ENCODE measurements around the gene PRKCQ.
A peak's percentile ranks its signal among the peaks of the same experiment; 100 is the strongest.
"Not testable (repeated sequence)": the region's sequence is repeated elsewhere in the genome, so short reads cannot be mapped to it uniquely, and the experiment has no call there.

The PRKCQ gene

DNA sequence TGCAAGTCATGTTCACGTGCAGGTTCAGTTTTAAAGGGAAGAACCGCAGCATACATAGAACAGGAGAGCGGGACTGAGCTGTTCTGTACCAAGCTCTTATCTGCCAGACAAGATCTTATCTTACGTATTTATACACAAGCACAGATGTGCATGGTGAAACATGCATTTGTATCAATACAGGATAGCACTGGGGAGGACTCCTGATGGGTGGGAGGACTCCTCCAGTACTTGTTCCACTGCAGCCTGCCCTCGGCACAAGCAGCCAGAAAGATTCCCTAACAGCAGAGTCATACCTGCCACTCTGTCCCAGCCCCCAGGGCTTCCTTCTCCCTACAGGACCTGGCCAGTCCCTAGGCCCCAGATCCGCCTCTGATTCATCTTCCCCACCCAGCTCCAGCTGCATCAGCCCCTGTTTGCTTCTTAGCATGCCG, 13.2 kb upstream of the PRKCQ start:
- no peak for DNase-seq

DNA sequence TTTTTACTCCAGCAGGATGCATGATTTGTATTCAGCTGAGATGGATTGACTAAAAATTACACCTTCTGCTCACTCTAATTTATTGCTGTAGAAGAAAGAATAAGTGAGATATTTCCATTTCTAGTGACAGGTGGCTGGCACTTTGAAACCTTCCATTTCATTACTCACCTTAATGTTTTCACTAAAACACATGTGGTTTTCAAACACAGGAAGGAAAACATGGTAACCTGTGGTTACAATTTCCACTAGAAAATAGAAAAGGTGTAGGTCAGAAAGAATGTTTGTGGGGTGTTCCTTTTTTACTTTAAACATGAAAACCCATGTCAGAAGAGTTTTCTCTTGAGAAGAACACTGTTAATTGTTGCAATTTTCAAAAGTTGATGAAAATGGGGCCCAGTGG, 12.0 kb upstream of the PRKCQ start:
- DNase-seq: no peak

DNA sequence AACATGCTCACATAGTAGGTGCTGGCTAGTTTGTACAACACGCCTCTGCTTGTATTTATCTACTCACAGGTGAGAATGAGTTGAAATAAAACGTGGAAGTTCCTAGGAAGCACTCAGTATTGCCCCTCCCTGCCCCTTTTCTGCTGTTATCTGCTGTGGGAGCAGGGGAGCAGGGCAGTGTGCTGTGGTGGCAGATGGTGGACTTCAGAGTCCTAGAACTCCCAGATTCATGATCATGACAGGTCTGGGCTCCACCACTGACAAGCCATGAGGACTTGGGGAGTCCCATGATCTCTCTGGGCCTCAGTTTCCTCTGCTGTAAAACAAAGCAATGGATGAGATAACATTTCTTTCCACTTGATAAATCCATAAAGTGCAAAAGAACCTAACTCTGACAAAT, 11.6 kb upstream of the PRKCQ start:
- DNase-seq: no peak

DNA sequence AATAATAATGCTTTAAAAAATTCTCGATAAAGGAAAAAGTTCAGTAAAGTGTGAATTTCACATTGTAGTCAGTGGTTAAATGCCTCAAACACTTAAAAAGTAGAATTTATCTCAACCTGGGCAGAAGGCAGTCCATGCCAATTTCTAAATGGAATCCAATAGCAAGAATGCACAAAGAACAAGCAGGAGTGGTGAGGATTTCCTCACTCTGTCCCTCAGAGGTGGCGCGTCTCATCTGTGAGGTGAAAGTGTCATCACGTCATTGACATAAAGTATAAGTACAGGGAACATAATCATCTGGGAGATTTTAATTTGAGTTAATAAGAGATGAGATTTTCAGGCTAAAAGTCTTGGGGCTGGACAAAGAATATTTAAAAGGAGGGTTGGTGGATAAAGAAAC, 10.0 kb upstream of the PRKCQ start:
- no peak for DNase-seq

DNA sequence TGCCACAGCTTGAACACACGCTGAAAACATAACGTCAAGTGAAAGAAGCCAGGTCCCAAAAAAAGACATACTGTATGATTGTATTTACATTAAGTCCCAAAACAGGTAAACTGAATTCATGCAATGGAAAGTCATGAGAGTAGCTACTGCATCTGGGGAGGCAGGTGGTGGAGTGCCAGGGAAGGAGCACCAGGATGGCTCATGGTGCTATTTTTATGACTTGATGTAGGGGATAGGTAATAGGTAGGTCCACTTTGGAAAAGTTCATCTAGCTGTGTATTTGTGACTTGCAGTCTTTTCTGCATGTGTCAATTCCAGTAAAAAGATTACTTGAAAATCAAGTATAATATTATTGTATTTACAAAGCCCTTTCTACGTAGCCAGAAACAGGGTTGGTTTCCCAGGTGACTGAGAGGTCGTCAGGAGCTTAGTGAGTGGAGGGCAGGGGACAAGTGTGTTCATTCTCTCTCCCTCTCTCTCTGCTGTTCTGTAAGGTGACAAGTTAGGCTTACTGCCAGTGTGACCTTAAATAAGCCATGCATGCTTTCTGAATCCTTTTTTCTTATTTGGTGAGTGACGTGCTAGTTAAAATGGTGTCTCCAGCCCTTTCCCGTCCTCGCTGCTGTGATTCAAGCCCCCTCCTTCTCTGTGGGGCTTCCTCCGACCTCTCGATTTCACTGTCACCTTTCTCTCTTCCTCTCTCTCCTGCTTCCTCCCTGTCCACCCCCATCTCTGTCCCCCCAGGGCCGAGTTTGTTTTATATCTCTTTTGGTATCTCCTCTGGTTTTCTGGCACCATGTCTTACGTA, 9.4 kb upstream of the PRKCQ start:
- no peak for DNase-seq

DNA sequence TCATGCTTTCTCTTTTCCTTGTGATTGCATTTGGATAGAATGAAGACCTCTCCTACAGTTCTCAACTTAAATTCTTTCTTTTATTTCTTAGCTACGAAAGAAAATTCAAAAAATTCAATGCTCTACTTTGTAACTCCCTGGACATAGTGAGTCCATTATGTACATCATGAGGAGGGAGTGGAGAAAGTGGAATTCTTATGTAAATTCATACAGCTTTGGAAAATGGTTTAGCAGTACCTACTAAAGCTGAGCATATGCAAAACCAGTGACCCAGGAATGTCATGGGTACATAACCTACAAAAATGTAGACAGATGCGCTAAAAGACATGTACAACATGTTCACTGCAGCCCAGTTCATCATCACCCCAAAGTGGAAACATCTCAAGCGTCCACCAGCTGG, 8.8 kb upstream of the PRKCQ start:
- no peak for DNase-seq

DNA sequence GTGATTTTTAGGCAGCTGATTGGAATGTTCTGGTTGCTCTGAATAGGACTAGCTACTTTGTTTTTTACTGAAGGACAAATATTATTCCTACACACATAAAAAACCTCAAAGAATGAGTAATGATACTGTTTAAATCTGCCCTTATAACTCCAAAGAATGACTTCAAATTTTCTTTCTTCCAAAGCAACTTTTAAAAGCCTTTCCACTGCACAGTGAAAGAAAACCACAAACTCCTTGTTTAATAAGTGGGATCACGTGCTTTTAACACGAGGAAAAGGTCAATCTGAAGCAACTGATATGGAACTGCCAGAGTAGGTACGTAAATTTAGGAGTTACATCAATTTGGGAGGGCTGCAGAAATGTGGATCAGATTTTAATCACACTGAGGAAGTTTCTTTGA, 8.0 kb upstream of the PRKCQ start:
- DNase-seq: no peak

DNA sequence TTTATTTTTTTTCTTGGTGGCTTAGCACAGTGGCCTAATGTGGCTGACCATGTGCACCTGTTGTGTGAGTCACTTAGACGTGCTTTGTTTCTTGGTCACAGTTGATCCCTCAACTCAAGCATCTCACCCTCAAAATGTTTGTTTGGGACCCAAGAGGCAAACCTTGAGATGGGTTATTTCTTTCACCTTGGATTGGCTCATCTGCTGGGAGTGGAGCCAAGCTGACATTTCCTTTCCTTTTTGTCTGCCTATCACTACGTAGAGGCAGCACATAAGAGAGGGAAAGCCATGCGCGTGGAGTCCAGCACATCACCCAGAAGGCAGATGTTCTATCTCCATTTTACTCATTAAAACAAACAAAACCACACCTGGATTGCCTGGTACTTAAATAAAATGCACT, 6.4 kb upstream of the PRKCQ start:
- DNase-seq: no peak

DNA sequence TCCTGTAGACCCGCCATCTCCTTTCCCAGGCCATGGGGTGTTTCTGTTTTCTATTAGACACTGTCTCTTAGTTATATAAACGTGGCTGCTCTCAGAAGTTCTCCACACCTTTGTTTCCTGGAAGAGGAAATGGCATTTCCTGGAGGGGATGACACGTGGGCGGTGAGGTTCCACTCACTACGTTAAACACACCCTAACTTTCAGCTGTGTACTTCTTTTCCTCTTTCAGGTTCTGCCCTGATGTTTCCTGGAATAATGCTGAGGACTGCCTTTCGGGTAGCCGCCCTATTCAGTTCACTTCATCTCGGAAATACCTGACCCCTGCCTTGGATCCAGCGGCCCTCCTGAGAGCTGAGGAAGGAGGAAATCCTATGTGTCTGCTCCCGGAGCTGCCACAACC, 3.4 kb upstream of the PRKCQ start:
- DNase-seq: no peak

DNA sequence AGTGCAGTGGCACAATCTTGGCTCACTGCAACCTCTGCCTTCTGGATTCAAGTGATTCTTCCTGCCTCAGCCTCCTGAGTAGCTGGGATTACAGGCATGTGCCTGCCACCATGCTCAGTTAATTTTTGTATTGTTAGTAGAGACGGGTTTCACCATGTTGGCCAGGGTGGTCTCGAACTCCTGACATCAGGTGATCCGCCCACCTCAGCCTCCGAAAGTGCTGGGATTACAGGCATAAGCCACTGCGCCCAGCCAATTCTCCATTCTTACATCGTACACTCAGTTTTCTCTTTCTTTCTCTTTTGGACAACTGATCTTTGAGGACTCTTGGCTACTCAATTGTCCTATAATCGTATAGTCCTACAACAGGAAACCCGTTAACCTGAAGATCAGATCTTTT, 2.8 kb upstream of the PRKCQ start:
- not testable (repeated sequence) for DNase-seq

DNA sequence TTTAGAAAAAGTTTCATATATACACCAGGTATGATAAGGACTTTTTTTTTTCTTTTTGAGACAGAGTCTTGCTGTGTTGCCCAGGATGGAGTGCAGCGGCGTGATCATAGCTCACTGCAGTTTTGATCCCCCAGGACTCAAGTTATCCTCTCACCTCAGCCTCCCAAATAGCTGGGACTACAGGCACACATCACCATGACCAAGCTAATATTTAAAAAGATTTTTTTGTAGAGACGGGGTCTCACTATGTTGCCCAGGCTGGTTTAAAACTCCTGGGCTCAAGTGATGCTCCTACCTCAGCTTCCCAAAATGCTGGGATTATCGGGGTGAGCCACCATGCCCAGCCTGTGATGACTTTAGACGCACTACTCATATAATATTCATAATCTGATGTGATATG, 2.2 kb upstream of the PRKCQ start:
- DNase-seq: no peak

DNA sequence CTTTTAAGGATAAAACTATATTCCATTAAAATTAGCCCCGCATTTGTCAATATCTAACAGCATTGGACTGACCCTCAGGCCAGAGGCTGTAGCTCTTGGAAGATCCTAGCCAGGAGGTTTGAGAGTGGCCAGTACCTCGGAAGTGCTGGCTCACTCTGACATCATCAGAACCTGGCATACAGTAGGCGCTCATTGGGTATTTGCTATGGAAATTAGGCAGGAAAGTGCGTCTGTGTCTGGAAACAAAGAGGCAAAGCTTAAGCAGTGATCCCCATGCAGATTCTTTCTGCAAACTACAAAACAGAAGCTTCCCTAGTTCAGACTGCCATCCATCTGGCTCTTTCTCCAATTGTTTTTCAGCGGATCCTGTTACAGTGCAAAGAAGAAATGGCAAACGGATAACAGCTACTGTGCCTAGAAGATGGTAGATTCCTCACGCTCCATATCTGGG, 1.7 kb upstream of the PRKCQ start:
- DNase-seq: no peak

DNA sequence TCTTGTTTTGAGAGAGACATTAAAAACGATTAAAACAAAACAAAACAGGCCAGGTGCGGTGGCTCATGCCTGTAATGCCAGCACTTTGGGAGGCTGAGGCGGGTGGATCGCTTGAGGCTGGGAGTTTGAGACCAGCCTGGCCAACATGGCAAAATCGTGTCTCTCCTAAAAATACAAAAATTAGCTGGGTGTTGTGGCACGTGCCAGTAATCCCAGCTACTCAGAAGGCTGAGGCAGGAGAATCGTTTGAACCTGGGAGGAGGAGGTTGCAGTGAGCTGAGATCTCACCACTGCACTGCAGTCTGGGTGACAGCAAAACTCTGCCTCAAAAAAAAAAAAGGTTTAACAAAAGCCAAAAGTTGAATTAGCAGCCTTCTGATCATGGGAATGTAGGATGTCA, 1.1 kb upstream of the PRKCQ start:
- DNase-seq: not testable (repeated sequence)

DNA sequence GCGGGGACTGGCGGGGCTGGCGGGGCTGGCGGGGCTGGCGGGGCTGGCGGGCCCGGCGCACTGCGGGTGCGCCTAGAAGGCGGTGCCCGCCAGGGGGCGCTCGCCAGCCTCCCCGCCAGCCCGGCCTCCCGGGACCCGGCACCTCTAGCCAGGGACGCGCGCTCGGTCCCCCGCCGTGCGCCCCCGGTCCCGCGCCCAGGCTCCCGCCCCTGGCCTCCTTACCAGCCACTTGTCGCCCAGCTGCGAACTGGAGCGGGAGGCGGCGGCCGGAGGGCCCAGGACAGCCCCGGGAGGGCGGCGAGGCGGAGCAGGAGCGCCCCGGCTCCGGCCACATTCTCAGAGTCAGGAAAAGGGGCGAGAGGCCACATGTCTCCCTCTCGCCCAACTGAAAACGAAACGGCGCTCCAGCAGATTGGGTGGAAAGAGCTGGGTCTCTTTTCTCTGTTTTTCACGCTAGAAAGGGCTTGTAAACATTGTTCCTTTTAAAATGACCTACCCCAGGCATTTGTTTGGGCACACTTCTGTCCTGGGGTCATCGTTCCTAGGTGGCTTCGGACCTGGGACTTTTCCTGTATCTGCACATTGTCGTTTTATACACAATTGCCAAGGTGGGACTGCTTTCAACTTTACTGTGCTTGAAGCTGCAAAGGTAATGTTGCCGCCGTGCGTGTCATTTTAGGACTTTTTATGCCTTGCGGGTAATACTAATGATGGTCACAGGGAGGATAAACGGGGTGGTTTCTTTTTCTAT, 378 bp upstream of the PRKCQ start:
- DNase-seq: peak; percentile 8 to 33

DNA sequence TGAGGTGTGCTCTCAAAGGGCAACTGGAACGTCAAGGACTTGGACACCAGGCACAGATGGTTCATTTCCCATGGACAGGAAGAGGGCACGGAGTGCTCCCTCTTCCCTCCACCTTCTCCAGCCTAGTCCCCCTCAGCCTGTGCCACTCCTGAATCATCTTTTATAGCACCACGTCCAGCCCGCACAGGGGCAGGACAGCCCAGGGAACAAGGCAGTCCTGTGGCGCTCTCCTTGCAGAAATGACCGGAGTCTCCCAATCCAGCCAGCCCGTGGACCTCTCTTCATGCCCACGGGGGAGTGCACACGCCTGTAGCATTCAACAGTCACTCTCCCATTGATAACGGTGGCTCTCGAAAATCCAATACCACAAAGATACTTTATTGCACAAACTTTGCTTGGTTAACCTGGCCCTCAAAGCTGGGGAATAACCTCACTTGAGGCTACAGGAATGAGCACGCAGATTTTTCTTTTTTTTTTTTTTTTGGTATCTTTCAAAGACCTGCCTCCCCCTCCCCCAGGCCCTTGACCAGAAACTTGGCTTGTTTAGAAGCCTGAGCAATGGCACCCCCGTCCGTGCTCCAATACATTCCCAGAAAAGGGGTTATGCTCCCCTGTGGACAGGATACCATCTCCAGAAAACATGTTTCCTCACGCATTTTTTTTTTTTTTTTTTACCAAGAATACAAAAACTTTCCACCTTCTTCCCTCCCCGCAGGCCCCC, 733 bp downstream of the PRKCQ start:
- DNase-seq: no peak

DNA sequence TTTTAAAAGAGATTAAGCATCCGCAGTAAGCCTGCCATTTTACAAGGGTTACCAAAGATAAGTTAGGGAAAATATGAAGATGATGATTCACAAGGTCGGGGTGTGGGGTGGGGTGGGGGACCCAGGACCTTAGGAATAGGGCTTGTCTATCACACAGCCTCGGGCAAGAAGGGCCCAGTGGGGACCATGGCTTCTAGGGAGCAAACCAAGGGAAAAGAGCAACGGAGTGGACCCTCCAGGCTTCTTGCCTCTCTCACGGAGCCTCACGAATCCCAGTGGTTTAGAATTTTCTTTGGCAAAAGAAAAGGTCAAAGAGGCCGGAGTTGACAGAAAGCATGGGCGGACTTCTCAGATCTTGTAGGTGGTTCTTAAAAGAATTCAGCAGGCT, 1.3 kb downstream of the PRKCQ start:
- DNase-seq: no peak

DNA sequence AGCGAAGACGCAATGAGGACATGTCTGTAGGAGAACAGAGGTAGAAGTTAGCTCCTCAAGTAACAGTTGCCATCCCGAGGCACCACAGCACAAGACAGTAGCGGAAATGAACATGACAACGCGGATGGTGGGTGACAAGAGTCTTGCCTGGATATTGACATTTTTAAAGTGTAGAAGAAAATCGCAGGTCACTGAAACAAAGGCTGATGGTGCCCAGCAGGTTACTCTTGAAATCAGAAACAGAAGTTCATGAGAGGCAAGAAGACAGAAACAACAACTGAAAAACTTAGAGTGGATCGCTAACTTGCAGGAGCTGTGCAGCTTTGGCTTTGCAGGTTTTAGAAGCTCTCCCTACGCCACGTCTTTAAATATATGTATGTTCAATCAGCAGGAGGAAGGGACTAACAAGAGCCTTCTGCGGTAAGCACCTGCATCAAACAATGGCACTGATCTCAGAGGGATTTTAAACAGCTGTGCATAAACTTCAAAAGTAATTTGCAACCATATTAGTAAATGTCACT, 1.8 kb downstream of the PRKCQ start:
- DNase-seq: no peak

DNA sequence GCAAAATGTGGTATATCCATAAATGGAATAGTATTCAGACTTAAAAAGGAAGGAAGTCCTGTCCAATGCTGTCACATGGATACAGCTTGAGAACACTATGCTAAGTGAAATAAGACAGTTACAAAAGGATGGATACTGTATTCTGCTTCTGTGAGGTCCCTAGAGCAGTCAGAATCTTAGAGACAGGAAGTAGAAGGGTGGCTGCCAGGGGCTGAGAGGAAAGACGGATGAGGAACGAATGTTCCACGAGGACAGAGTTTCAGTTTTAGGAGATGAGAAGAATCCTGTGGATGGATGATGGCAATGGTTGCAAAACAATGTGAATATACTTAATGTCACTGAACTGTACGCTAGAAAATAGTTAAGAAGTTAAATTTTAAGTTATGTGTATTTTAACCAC, 3.8 kb downstream of the PRKCQ start:
- DNase-seq: no peak

DNA sequence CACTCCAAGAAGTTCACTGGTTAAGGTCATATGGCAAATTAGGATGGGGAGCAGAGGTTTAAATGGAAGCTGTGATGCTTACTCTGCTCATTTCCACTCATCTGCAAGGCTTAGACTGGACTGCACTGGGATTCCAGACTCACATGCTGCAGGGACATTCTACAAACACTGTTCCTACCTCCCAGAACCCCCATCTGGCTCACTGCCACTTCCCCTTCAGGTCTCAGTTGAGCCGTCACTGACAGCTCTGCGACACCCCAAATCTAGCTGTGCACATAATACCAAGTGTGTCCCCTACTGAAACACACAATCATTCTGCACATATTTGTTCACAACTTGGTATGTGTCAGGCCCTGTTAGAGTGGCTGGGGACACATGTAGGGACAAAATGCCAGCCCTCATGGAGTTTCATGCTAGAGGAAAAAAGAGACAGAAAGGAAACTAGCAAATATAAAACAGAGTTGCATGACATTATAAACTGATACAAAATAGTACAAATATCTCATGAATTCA, 5.4 kb downstream of the PRKCQ start:
- DNase-seq: no peak

DNA sequence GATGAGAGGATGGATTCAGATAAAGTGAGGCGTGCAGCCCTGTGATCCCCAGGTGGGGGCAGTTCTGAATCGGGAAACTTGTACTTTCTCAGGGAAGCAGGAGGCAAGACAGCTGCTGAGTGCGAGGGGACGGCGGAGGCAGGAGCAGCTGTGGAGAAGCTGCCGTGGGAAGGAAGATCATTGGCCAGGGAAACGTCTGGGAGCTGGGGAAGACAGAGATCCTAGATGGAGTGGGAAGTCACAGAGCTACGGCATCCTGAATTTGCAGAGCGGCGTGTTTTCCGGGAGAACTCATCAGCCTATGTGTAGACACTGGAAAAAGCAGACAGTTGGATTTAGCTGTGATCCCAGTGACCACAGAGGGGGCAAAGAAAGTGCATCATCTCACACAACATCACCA, 9.2 kb downstream of the PRKCQ start:
- DNase-seq: no peak

DNA sequence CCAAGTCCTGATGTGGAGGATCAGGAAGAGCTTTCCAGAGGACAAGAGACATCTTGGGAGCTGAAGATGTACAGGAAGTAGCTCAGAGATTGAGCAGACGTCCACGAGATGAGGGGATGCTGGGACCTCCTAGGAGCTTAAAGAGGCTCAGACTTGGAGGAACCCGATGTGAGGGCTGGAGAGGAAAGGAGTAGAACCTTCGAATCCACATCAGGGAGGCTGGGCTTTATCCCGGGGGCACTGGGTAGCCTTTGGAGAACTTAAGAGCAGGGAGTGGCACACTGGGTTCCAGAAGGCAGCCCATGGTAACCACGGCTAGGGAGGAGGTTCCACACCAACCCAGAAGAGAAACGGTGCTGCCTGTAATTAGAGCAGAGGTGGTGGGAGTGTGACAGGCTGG, 10.8 kb downstream of the PRKCQ start:
- no peak for DNase-seq

DNA sequence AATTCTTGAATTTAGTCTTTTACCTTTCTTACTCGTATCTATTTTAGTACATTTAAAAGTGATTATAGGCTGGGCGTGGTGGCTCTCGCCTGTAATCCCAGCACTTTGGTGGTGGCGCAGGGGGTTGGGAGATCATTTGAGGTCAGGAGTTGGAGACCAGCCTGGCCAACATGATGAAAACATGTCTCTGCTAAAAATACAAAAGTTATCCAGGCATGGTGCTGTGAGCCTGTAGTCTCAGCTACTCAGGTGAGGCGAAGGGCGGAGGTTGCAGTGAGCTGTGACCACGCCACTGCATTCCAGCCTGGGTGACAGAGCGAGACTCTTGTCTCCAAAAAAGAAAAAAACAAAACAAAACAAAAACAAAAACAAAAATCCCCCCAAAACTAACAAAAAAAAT, 12.2 kb downstream of the PRKCQ start:
- no peak for DNase-seq

DNA sequence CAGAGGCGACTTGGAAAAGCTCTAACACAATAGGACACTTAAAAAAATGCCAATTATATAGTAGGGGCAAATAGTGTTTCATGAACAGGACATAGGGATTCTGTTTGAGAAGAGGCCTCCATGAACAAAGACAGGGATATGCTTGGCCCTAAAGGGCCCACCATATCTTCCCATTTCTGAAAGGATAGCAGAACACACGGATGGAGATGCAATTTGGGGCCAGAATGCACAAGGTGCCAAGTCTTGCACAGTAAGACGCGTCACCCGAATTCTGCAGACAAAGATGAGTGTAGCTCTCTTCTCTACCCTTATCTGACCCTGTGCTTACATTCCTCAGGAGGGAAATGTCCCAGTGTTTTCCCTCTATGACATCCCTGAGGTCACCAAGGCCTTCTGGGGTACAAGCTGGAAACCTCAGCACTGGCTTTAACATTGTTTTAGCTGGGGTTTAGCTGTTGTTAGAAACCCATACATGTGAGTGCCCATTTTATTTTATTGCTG, 12.8 kb downstream of the PRKCQ start:
- no peak for DNase-seq
